Mesenchymal stem cell (in vitro differentiated cells and primary cell): ENCODE results near the gene JDP2.
A peak's percentile ranks its signal among the peaks of the same experiment; 100 is the strongest.

Experiments used
- DNase-seq: peaks from one replicate; pipeline ENCODE4 v3.0.0-alpha.2; 2013
- H2AFZ ChIP-seq: one replicate; pipeline ENCODE4 v1.6.1; 2013; ENCODE audit warnings: low read depth, mild to moderate bottlenecking, control low read depth, inconsistent platforms, low read length, moderate library complexity
- H2AK5ac ChIP-seq: 2 replicates; pipeline ENCODE4 v1.6.1; 2013; ENCODE audit warnings: low read length, moderate library complexity, mild to moderate bottlenecking, inconsistent platforms; ENCODE audit not compliant: severe bottlenecking
- H2BK120ac ChIP-seq: one replicate; pipeline ENCODE4 v1.6.1; 2013; ENCODE audit warnings: low read depth, mild to moderate bottlenecking, inconsistent platforms, low read length, moderate library complexity
- H2BK12ac ChIP-seq, 2 experiments: one replicate each; pipeline ENCODE4 v1.6.1; 2013; ENCODE audit warnings: inconsistent platforms in 2 of 2, low read length in 2 of 2, mild to moderate bottlenecking in 2 of 2, moderate library complexity in 2 of 2, control low read depth in 1 of 2
- H2BK15ac ChIP-seq: one replicate; pipeline ENCODE4 v1.6.1; 2013; ENCODE audit warnings: mild to moderate bottlenecking, low read depth, inconsistent platforms; ENCODE audit not compliant: poor library complexity, severe bottlenecking
- H2BK5ac ChIP-seq: 2 replicates; pipeline ENCODE4 v1.6.1; 2013; ENCODE audit warnings: low read depth, mild to moderate bottlenecking, low read length, control low read depth, inconsistent platforms; ENCODE audit not compliant: poor library complexity, severe bottlenecking
- H3K14ac ChIP-seq, 2 experiments: one replicate each; pipeline ENCODE4 v1.6.1; 2013; ENCODE audit warnings: inconsistent platforms in 2 of 2, low read length in 2 of 2, control low read depth in 1 of 2, mild to moderate bottlenecking in 1 of 2, moderate library complexity in 1 of 2
- H3K18ac ChIP-seq, 2 experiments: one replicate each; pipeline ENCODE4 v1.6.1; 2013; ENCODE audit warnings: inconsistent platforms in 2 of 2, low read length in 2 of 2, control low read depth in 1 of 2, low read depth in 1 of 2, mild to moderate bottlenecking in 1 of 2
- H3K23ac ChIP-seq, 2 experiments: one replicate each; pipeline ENCODE4 v1.6.1; 2013; ENCODE audit warnings: inconsistent platforms in 2 of 2, low read length in 2 of 2, mild to moderate bottlenecking in 2 of 2, moderate library complexity in 2 of 2, control low read depth in 1 of 2
- H3K27ac ChIP-seq: 2 replicates; pipeline ENCODE4 v1.5.1; 2013; ENCODE audit warnings: mild to moderate bottlenecking, moderate library complexity, low read length, control low read depth, inconsistent platforms; ENCODE audit not compliant: poor library complexity, severe bottlenecking
- H3K27me3 ChIP-seq, 2 experiments: 2 replicates each; pipeline versions ENCODE4 v1.6.1 to v1.7.0; 2013; ENCODE audit warnings: low read length in 2 of 2, mild to moderate bottlenecking in 2 of 2, moderate library complexity in 2 of 2, control low read depth in 1 of 2, inconsistent platforms in 1 of 2; ENCODE audit not compliant: control insufficient read depth in 1 of 2, insufficient read depth in 1 of 2
- H3K36me3 ChIP-seq, 2 experiments: 2 replicates each; pipeline versions ENCODE4 v1.6.1 to v1.7.0; 2013; ENCODE audit warnings: low read length in 2 of 2, control low read depth in 1 of 2, inconsistent platforms in 1 of 2, low read depth in 1 of 2, mild to moderate bottlenecking in 1 of 2; ENCODE audit not compliant: insufficient read depth in 2 of 2, control insufficient read depth in 1 of 2
- H3K4ac ChIP-seq, 2 experiments: one replicate each; pipeline ENCODE4 v1.6.1; 2013; ENCODE audit warnings: inconsistent platforms in 2 of 2, low read length in 2 of 2, mild to moderate bottlenecking in 2 of 2, moderate library complexity in 2 of 2, control low read depth in 1 of 2, low read depth in 1 of 2
- H3K4me1 ChIP-seq: 2 replicates; pipeline ENCODE4 v1.6.1; 2013; ENCODE audit warnings: low read depth, low read length, control low read depth; ENCODE audit not compliant: control insufficient read depth, insufficient read depth
- H3K4me2 ChIP-seq: 2 replicates; pipeline ENCODE4 v1.6.1; 2013; ENCODE audit warnings: low read length, mild to moderate bottlenecking, inconsistent platforms; ENCODE audit not compliant: poor library complexity, severe bottlenecking
- H3K4me3 ChIP-seq, 2 experiments: 2 replicates each; pipeline versions ENCODE4 v1.5.1 to v1.7.0; 2013; ENCODE audit warnings: low read length in 2 of 2, mild to moderate bottlenecking in 2 of 2, control low read depth in 1 of 2, low read depth in 1 of 2; ENCODE audit not compliant: insufficient read depth in 1 of 2
- H3K79me1 ChIP-seq: replicated peaks from 2 replicates; pipeline ENCODE4 v1.6.1; 2013; ENCODE audit warnings: mild to moderate bottlenecking, control low read depth, low read length, inconsistent platforms; ENCODE audit not compliant: poor library complexity, severe bottlenecking
- H3K9ac ChIP-seq: 2 replicates; pipeline ENCODE4 v1.7.0; 2013; ENCODE audit warnings: mild to moderate bottlenecking, low read length, moderate library complexity
- H3K9me3 ChIP-seq: 2 replicates; pipeline ENCODE4 v1.7.0; 2013; ENCODE audit warnings: mild to moderate bottlenecking, low read length; ENCODE audit not compliant: control insufficient read depth
- H4K8ac ChIP-seq: one replicate; pipeline ENCODE4 v1.6.1; 2013; ENCODE audit warnings: inconsistent platforms, mild to moderate bottlenecking, low read length, moderate library complexity
- H4K91ac ChIP-seq: one replicate; pipeline ENCODE4 v1.6.1; 2013; ENCODE audit warnings: mild to moderate bottlenecking, low read length, inconsistent platforms
- WGBS: methylation state at CpG from one replicate; pipeline ENCODE4 v1.1.7; 2013; ENCODE audit warnings: mixed read lengths; 5-methylcytosine and 5-hydroxymethylcytosine counted together

JDP2 gene

GRCh38 chr14:75519394-75519793, 91.6 kb downstream of the JDP2 start:
- H3K4ac ChIP-seq = no peak overlapping the region
- no peak for DNase-seq
- H3K9ac ChIP-seq = no peak overlapping the region
- no peak overlapping the region for H3K4me3 ChIP-seq
- H2AFZ ChIP-seq = no peak overlapping the region
- H3K27ac ChIP-seq = no peak overlapping the region
- H3K4me1 ChIP-seq = no peaks in the 10 kb centered on the region
- H2AK5ac ChIP-seq = no peak overlapping the region
- H3K27me3 ChIP-seq = peaks cover 12 to 18% of the 10 kb centered on the region in 2 experiments
- H3K14ac ChIP-seq = no peak overlapping the region
- no peak overlapping the region for H2BK12ac ChIP-seq
- no peak overlapping the region for H3K18ac ChIP-seq
- H3K79me1 ChIP-seq = no peaks in the 10 kb centered on the region
- H3K23ac ChIP-seq = no peak overlapping the region
- H4K91ac ChIP-seq = no peak overlapping the region
- H2BK5ac ChIP-seq = no peak overlapping the region
- H2BK120ac ChIP-seq = no peak overlapping the region
- no peak overlapping the region for H3K4me2 ChIP-seq
- 100% methylated on average over 2 of the region's 4 CpGs for WGBS
- no peak overlapping the region for H4K8ac ChIP-seq
- no peak overlapping the region for H2BK15ac ChIP-seq
- H3K36me3 ChIP-seq = no peaks in the 10 kb centered on the region
- H3K9me3 ChIP-seq = no peaks in the 10 kb centered on the region

DNA sequence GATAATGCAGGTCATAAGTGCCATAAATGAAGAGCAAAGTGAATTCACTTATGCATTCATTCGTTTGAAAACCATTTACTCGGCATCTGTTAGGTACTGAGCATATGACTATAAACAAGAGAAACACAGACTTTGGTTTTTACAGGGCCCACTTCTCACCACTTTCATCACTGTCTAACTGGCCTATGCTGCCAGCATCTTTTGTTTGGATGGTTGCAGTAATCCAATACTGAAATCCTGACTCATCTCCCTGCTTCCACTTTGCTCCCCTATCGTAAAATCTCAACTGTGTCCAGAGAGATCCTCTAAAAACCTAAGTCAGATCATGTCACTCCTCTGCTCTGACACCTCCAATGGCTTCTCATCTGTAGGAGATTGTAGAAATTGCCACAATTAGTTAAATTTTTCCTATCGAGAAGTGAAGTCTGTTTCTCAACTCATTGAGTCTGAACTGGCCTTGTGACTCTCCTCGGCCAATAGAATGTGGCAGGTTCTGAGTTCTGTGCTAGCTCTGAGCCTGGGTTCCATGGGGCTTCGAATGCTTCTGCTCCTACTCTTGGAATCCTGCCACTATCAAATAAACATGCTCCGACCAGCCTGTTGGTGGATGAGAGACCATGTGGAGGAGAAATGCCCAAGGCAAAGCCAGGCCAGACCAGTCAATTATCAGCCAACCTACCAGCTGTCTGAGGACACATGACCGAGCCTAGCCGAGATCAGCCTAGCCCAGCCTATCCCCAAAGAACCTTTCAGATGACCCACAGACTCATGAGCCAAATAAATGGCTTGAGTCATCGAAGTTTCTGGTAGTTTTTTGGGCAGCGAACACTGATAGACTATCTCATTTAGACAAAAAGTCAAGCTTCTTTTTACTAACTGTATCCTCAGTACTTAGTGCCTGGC, 92.3 kb downstream of the JDP2 start:
- no peak overlapping the region for H2BK120ac ChIP-seq

GRCh38 chr14:75520852-75521251, 93.0 kb downstream of the JDP2 start:
- Histone ChIP-seq H2AFZ (no peak overlapping the region), H3K4me2 (no peak overlapping the region), H2BK120ac (no peak overlapping the region), H3K4me1 (no peaks in the 10 kb centered on the region), H4K8ac (no peak overlapping the region), H2BK12ac (peak overlapping the region in 1 of 2 experiments; percentile 86), H3K79me1 (no peaks in the 10 kb centered on the region), H3K23ac (no peak overlapping the region), H3K9ac (no peak overlapping the region), H2AK5ac (no peak overlapping the region), H2BK15ac (no peak overlapping the region), H3K36me3 (no peaks in the 10 kb centered on the region), H3K4me3 (no peak overlapping the region), H3K27ac (no peak overlapping the region), H3K18ac (no peak overlapping the region), H3K4ac (no peak overlapping the region), H3K14ac (no peak overlapping the region), H3K27me3 (peaks cover 4 to 17% of the 10 kb centered on the region in 2 experiments), H3K9me3 (no peaks in the 10 kb centered on the region), H2BK5ac (no peak overlapping the region), H4K91ac (no peak overlapping the region)
- DNase-seq = no peak
- 93% methylated on average over 3 of the region's 3 CpGs for WGBS

More for the DNA sequence above, 92.3 kb downstream of the JDP2 start:
- no peaks in the 10 kb centered on the region for H3K36me3 ChIP-seq
- H2BK15ac ChIP-seq = no peak overlapping the region
- no peak overlapping the region for H4K8ac ChIP-seq
- H2BK12ac ChIP-seq = peak overlapping the region; percentile 59 to 64
- H3K27ac ChIP-seq = no peak overlapping the region
- H3K4me3 ChIP-seq = no peak overlapping the region
- H3K18ac ChIP-seq = no peak overlapping the region
- H3K14ac ChIP-seq = no peak overlapping the region
- H3K23ac ChIP-seq = no peak overlapping the region
- no peak overlapping the region for H3K9ac ChIP-seq
- peak; percentile 53 for DNase-seq
- no peaks in the 10 kb centered on the region for H3K9me3 ChIP-seq
- no peak overlapping the region for H3K4me2 ChIP-seq
- H2AK5ac ChIP-seq = no peak overlapping the region
- WGBS = 87% methylated on average over 10 of the region's 11 CpGs
- H3K4ac ChIP-seq = no peak overlapping the region
- no peaks in the 10 kb centered on the region for H3K79me1 ChIP-seq
- no peak overlapping the region for H2BK5ac ChIP-seq
- H2AFZ ChIP-seq = no peak overlapping the region
- peaks cover 12 to 18% of the 10 kb centered on the region in 2 experiments for H3K27me3 ChIP-seq
- H4K91ac ChIP-seq = no peak overlapping the region
- H3K4me1 ChIP-seq = no peaks in the 10 kb centered on the region

DNA sequence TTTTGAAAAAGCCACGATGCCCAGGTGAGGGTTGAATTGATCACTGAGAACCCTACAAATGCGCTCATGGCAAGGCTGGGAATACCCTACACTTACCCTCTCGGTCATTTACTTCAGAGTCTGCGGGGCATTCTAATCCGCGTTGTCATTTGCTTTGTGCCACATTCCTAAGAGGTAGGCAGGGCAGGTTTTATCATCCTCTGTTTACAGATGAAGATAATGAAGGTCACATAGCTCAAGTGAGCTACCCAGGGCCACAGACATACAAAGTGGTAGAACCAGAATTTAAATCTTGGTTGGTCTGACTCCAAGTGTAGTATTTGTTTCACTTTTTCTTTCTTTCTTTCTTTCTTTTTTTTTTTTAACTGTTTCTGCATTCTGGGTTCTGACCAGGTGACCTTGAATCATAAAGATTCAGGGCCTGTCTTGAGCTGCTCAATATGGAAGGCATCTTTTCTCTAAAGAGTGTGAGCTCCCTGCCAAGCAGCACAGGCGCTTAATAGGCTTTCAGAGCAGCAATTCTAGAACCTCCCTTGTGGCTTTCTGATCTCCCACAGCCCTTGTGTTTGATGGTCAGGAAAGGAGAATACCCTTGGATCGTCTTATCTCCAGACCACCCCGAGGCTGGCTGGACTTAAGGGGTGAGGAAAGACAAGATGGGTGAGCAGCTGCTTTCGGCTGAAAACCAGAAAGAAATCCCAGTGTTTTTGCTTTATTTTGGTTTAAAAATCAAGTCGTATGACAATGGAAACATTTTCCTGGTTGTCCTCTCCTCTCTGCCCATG, 93.8 kb downstream of the JDP2 start:
- Histone ChIP-seq H4K91ac (no peak overlapping the region), H3K14ac (no peak overlapping the region), H3K18ac (no peak overlapping the region), H2BK12ac (no peak overlapping the region), H3K23ac (no peak overlapping the region), H2BK5ac (no peak overlapping the region), H3K4me1 (no peaks in the 10 kb centered on the region), H3K27me3 (peaks cover under 1 to 10% of the 10 kb centered on the region in 2 experiments), H2AK5ac (no peak overlapping the region), H3K9me3 (no peaks in the 10 kb centered on the region), H3K9ac (no peak overlapping the region), H2BK15ac (no peak overlapping the region), H3K4me2 (no peak overlapping the region), H3K27ac (no peak overlapping the region), H3K4me3 (no peak overlapping the region), H3K79me1 (no peaks in the 10 kb centered on the region), H3K36me3 (no peaks in the 10 kb centered on the region), H3K4ac (no peak overlapping the region), H2BK120ac (no peak overlapping the region), H2AFZ (no peak overlapping the region), H4K8ac (no peak overlapping the region)
- 96% methylated on average over 10 of the region's 11 CpGs for WGBS
- DNase-seq = no peak
